GM18867 (cell line): ENCODE results near the gene NKIRAS2.

Experiments used
- ATAC-seq: cut with Tn5 transposase; IDR thresholded peaks from one replicate; pipeline ENCODE4 v1.9.1; 2021; ENCODE audit warnings: mild to moderate bottlenecking, moderate library complexity; ENCODE audit not compliant: unreplicated experiment

Gene NKIRAS2

DNA sequence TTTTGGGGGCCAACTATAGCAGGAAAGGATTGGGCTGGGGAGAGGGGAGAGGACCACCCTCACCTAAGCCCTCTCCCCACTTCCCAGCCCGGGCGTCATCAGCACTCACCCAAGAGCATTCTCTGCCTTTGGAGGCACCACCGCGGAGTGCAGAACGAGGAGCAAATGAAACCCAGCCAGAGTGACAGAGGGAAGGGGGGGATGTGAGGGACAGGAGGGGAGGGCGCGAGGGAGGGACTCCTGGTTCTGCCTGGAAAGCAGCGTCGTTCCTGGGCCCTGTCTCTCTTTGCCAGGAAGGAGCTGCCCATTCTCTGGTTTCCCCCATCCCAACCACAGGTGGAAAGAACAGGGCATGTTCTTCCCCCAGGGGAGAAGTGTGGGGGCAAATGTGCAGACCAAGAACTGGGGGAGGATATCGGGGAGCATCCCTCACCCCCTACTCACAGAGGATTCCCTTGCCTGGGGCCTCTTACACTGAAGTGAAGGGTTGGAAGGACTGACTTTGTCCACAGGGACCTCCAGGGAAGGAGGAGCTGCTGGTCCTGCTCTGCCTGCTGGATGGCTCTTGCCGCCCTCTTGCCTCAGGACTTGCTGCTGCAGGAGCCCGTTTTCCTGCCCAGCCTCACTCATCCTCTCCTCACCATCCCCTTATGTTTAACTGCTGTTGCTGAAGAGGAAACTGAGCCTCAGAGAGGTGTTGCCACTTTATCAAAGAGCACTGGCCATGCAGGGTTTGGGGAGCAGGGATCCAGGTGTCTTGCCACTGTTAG, 34.0 kb downstream of the NKIRAS2 start:
- no peak for ATAC-seq

DNA sequence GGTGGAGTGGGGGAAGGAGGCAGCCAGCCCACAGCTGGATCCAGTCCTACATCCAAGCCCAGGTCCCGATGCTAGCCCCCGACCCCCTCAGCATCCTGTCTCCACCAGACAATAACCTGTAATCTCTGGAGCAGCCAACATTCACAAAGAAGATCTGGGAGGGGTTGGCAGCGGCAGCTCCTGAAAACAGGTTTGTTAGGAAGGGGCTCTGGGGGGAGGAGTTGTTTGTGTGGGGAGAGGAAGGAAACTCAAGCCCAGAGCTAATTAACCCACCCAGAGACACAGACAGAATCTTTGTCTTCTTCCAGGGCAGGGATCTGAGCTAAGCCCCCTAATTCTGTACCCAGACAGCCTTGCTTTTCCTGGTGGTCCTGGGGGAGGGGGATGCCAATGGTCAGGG, 35.1 kb downstream of the NKIRAS2 start:
- no peak for ATAC-seq

DNA sequence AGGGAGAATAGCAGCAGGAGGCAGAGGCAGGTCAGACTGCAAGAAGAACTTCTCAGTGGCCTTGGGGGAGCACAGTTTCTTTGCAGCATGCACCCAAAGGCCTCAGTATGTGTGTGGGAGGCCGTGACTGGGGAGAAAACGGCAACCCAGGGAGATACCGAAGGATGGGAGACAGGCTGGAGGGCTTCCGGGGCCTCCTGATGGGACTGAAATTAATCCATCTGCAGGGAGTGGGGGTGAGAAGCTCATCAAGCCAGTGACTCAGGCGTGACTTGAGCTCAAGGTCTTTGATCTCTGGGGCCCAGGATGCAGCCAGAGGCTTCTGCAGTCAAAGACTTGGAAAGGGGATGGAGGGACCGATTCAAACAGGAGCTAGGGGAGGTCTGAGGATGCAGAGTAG, 35.6 kb downstream of the NKIRAS2 start:
- ATAC-seq, result no peak

DNA sequence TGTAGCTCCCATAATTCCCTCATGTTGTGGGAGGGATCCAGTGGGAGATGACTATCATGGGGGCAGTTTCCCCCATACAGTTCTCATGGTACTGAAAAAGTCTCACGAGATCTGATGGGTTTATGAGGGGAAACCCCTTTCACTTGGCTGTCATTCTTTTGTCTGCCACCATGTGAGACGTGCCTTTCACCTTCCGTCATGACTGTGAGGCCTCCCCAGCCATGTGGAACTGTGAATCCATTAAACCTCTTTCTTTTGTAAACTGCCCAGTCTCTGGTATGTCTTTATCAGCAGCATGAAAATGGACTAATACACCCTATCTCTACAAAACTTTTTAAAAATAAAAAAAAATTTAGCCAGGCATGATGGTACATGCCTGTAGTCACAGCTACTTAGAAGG, 36.7 kb downstream of the NKIRAS2 start:
- no peak for ATAC-seq

DNA sequence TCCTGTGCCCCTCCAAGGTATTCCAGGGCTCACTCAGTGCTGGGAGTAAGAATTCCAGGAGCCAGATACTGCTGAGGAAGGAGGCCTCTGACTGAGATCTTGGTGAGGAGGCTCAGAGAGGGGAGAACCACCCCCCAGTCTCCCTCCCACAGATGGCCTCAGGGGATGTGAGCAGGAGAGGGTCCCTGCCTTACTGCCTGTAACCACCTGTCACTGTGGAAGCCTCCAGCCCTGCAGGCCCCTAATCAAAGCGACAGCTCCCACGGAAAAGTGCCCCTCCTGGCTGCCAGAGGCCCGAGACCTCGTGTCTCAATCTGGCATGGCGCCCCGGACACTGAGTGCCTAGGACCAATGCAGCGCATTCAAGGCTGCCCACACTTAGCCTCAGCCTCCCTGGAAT, 38.2 kb downstream of the NKIRAS2 start:
- ATAC-seq, result no peak

DNA sequence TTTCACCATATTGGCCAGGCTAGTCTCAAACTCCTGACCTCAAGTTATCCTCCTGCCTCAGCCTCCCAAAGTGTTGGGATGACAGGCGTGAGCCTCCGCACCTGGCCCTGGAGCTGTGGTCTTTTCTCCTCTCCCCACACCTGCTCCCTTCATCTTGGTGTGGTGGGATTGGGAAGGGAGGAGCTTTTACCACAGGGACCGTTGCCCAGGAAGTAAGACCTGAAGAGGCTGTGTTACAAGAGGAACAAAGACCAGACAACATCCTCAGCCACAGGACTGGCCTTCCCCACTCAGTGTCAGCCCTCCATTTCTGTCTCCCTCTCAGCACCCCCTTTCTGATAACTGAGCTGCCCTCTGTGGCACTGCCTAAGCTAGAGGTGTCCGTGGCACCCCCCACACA, 39.9 kb downstream of the NKIRAS2 start:
- ATAC-seq, result no peak

DNA sequence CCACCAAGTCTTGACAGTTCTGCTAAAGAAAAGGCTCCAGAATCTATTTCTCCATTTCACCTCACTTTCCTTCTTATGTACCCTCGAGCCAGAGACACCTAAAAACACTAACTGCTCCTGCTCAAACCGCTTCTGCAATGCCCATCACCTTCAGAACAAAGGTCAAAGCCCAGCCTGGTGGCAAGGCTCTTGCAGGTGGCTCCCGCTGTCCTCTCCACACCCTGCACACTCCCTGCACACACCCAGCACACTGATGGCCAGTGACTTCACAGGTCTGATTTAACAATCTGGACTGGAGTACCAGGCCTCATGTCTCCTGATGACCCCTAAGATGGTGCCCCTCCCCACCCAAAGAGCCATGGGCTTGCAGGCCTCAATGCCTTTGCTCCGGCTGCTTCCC, 40.3 kb downstream of the NKIRAS2 start:
- ATAC-seq, result no peak

DNA sequence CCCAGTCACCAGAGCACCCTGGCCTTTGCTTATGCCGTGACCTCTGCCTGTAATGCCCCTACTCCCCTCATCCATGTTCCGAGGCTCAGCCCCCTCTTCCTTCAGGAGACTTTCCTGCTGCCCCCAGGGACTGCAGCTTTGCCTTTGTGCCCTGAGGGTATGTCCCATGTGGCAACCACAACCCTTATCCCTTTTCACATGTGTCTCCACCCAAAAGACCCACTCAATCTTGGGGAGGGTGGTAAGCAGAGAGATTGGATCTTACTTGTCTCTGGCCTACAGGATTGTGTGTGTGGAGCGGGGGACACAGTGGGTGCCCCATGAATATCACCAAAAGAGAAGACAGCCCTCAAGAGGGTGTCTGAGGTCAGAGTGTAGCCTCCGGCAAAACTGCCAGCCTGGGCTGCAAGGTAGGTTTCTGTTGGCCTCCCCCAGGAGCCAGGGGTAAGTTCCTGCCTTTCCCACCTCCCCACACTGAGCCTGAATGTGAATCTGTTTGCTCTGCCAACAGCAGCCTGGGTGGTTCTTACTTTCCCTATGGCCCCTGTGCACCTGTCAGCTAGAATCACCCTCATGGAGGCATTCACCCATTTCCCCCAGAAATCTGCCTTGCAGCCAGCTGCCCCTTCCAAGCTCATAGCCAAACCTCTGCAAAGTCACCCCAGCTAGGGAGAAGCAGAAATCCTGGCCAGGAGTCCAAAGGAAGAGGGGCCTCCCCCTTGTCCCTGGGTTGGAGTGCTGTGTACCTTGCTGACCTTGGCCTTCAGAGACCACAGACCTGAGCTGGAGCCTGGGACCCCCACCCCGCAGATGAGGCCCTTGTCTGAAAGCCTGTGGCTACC, 42.0 kb downstream of the NKIRAS2 start:
- no peak for ATAC-seq

DNA sequence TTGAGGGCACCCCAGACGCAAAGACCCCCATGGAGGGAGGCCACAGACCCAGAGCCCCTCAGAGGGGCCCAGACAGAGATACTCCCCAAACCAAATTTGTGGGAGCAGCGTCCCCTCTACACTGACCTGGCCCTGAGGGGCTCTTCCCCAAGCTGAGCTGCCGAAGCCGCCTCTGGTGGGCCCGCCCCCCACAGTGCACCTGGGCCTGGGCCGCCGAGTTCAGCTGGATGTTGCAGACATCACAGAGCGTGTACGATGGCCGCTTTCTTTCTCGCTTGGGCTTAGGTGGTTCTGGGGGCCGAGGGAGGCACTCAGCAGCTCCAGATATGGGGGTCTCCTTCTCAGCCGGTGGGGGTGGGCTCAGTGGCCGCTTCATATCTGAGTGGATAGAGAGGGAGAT, 42.8 kb downstream of the NKIRAS2 start:
- no peak for ATAC-seq

DNA sequence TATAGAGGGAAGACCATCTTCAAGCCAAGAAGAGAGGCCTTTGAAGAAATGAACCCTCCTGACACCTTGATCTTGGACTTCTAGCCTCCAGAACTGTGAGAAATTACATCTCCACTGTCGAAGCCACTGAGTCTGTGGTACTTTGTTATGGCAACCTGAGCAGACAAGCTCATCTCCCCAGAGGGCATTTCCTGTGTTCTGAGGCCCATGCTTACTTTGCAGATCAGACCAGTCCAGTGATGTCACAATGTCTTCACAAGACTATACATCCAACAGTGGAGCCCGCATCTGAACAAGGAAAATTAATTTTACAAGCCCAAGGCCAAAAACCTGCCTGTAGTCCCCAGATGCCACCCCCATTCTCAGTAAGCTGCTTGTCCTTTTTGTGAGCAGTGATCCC, 45.3 kb downstream of the NKIRAS2 start:
- no peak for ATAC-seq

DNA sequence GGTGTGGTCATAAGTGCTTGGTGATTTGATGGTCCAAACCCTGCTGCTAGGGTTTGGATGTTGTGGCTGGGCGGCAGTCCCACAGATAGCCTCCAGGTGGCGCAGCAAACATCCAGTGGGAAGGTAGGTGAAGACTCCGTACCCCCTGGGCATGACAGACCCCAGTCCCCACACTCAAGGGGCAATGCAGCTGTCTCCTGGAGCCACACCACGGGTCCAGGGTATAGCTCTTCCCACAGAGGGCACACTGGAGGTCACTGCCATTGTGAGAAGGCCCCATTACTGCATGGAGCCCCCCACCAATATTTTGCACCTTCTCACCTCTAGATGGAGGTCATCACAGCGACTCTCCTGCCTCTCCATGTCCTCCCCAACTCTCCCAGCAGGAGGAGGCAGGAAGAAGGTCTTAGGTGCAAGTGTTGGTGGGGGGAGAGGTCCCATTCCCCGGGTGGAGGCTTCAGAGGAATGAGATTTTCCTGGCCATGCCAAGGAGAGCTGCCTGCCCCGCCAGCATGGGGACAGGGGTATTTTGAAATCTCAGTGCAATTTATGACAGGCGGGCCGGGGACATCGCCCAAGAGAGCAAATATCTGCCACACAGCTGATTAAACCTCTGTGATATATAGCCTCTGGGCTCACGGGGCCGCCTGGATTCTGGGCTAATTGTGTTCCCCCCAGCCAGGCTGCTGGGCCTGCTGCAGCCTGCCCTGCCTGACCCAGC, 47.6 kb downstream of the NKIRAS2 start:
- ATAC-seq, result no peak

DNA sequence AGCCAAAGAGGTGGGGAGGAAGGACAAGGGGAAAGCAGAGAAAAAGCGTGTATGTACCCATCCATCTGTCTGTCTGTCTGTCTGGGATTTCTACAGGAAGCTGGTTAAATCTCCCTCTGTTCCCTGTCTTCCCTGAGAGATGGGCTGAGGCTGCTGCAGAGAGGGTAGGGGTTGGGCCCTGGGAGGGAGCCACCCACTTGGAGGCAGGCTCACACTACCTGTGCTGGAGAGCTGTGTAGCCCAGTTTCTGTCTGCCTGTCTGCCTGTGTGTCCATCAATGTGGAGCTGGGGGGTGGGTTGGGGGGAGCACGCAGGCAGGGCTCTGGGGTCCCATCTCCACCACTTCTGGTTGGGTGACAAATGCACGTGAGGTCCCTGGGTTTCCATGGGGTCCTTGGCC, 49.1 kb downstream of the NKIRAS2 start:
- ATAC-seq, result no peak

DNA sequence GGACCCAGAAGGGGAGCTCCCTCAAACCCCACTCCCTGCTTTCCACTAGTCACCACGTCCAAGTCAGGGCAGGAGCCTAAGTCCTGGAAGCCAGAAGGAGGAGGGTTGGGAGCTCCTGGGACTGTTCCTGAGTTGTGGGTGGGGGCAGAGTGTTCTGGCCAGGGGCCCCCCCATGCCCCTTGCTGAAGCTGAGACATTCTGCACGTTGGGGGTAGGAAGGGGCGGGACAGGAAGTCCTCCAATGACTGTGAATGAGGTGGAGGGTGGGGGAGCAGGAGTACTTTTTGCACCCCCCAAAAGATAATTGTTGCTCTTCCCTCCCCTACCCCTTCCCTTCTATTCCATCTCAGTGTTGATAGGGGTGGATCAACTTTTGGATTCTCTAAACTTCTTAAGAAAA, 51.9 kb downstream of the NKIRAS2 start:
- no peak for ATAC-seq

DNA sequence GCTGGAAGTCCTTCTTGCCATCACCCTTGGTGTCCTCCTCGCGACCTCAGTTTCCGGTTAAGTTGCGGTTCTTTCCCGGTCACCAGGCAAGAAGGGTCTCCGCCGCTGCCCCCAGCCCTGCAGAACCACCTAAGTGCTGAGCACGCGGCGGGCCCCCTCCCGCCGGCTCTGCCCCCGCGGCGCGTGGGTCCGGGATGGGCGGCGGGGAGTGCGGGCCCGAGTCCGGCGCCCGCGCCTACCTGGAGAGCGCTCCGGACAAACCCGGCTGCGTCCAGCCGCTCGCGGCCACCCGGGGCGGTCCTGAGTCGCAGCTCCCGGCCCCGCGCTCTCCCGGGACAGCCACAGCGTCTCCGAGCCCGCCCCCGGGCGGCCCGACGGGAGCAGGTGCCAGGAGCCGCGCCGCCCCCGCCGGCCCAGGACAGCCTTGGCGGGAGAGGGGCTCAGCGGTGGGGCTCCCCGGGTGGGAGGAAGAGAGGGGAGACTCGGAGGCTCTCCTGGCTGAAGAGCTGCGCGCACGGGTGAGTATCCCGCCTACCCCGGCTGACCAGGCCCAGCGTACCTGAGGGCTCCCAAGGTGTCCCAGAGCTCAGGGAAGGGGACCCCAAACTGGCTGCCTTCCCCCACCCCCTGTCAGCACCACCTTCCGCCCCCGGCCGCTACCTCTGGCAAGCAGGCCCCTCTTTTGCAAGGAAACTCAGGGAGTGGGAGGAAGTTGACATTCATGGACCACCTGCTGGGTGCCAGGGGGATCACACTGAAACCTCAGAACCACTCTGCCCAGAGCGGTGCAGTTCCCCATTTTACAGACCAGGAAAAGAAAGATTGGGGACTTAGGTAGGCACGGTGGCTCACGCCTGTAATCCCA, 52.7 kb downstream of the NKIRAS2 start:
- ATAC-seq, result no peak
